ENCODE measurements around the gene NUP58. TPM values are rescaled to one million over a fixed set of nuclear protein-coding genes. Genes with fewer than 3 reads are reported as not detected.

Gene NUP58
- total RNA-seq, 1 experiment from 2014 or later, result 101 TPM

DNA sequence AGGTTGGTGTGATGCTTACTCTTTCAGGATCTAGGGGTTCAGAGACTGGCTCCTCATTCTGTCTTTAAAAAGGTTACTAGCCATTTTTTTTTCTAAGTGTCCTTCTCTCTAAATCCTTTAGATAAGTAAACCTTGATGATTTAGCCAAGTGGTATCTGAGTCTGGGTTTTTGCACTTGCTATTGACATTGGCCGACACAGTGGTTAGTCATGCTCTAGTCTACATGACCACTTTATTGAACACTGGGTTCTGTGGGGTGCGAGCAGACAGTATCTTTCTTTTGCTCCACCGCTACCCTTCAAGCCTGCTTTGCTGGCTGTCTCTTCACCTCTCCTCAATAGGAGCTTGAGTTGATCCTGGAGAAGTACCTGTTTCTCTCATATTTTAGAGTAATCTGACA lies 6.2 kb upstream of the NUP58 start:
- Histone ChIP-seq H2AFZ (ENCODE audit: low read depth, low read length, poor library complexity, severe bottlenecking) (no peak overlapping the region), H4K20me1 (ENCODE audit: insufficient read depth) (no peaks in the 10 kb centered on the region), H3K4me2 (ENCODE audit: low read length) (no peak overlapping the region), H3K79me2 (ENCODE audit: insufficient read depth, low read length) (no peaks in the 10 kb centered on the region), H3K9me2 (ENCODE audit: insufficient read depth) (peaks cover 3% of the 10 kb centered on the region; the same call in 1 of the 2 replicates), H3K36me3 (ENCODE audit: control insufficient read depth in 1 of 2, insufficient read depth in 2 of 2, low read length in 2 of 2) (no peaks in the 10 kb centered on the region), H3K27ac (ENCODE audit: low read depth, low read length) (no peak overlapping the region), H3K4me3 (replicated peaks in 1 of 2; ENCODE audit: low read depth in 1 of 2, low read length in 2 of 2) (no peak overlapping the region), H3K9ac (ENCODE audit: low read length) (no peak overlapping the region), H3K4me1 (ENCODE audit: control insufficient read depth in 1 of 2, insufficient read depth in 2 of 2, low read length in 2 of 2) (no peaks in the 10 kb centered on the region), H3K9me3 (ENCODE audit: control insufficient read depth in 1 of 2, insufficient read depth in 1 of 2, low read depth in 1 of 2, low read length in 2 of 2) (no peaks in the 10 kb centered on the region), H3K27me3 (ENCODE audit: insufficient read depth, low read length) (no peaks in the 10 kb centered on the region; the same call in 1 of the 2 replicates)
- ATAC-seq (no peak), DNase-seq (ENCODE audit: low read depth, low spot score) (no peak)
- no peak for TF ChIP-seq JUND (IDR thresholded peaks at IDR 0.05)
- no peak for TF ChIP-seq EZH2 (IDR thresholded peaks at IDR 0.05)
- no peak for TF ChIP-seq CEBPB (IDR thresholded peaks at IDR 0.05; ENCODE audit: low read depth)
- POLR2A ChIA-PET, result no interaction called here
- CTCF ChIA-PET, result no interaction called here
- intact Hi-C loops (cut with micrococcal nuclease), result no loop called here
- no TSS peak for BruUV-seq (replicated peaks)
- RAD21 ChIA-PET (ENCODE audit: low non-redundant PET in 1 of 2, low total read pairs in 2 of 2, uncharacterized antibody in 2 of 2, unreplicated experiment in 2 of 2), result no interaction called here

DNA sequence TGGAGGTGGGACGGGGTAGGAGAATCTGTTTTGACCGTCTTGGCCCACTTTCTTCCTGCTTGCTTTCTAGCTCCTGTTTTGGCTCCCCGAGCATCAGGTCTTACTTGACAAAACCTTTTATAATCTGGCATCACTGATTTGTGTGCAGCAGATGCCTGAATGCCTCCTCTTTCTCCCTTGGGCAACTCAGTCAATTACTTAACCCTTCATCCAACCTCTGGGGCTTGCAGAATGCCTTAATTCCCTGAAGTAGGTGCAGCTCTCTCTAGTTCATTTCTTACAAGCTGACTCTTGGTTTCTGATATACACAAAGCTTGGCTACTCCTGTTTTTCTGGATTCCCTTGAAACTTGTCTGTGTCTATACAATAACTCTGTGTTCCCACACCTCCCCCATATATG lies 5.7 kb upstream of the NUP58 start:
- no TSS peak for BruUV-seq (replicated peaks)
- Histone ChIP-seq H3K9ac (ENCODE audit: low read length) (no peak overlapping the region), H3K79me2 (ENCODE audit: insufficient read depth, low read length) (no peaks in the 10 kb centered on the region), H3K9me2 (ENCODE audit: insufficient read depth) (peaks cover 3% of the 10 kb centered on the region; the same call in 1 of the 2 replicates), H3K4me2 (ENCODE audit: low read length) (no peak overlapping the region), H3K27ac (ENCODE audit: low read depth, low read length) (no peak overlapping the region), H3K27me3 (ENCODE audit: insufficient read depth, low read length) (no peaks in the 10 kb centered on the region; the same call in 1 of the 2 replicates), H3K36me3 (ENCODE audit: control insufficient read depth in 1 of 2, insufficient read depth in 2 of 2, low read length in 2 of 2) (no peaks in the 10 kb centered on the region), H3K4me1 (ENCODE audit: control insufficient read depth in 1 of 2, insufficient read depth in 2 of 2, low read length in 2 of 2) (peaks cover under 1 to 3% of the 10 kb centered on the region in 2 experiments; a peak in 2 of 4 replicates), H3K4me3 (replicated peaks in 1 of 2; ENCODE audit: low read depth in 1 of 2, low read length in 2 of 2) (no peak overlapping the region), H4K20me1 (ENCODE audit: insufficient read depth) (no peaks in the 10 kb centered on the region), H3K9me3 (ENCODE audit: control insufficient read depth in 1 of 2, insufficient read depth in 1 of 2, low read depth in 1 of 2, low read length in 2 of 2) (no peaks in the 10 kb centered on the region), H2AFZ (ENCODE audit: low read depth, low read length, poor library complexity, severe bottlenecking) (no peak overlapping the region)
- POLR2A ChIA-PET, result no interaction called here
- intact Hi-C loops (cut with micrococcal nuclease), result no loop called here
- CTCF ChIA-PET, result no interaction called here
- DNase-seq (ENCODE audit: low read depth, low spot score) (no peak), ATAC-seq (no peak)
- RAD21 ChIA-PET (ENCODE audit: low non-redundant PET in 1 of 2, low total read pairs in 2 of 2, uncharacterized antibody in 2 of 2, unreplicated experiment in 2 of 2), result no interaction called here
- TF ChIP-seq, protein P1, sequence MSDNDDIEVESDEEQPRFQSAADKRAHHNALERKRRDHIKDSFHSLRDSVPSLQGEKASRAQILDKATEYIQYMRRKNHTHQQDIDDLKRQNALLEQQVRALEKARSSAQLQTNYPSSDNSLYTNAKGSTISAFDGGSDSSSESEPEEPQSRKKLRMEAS (IDR thresholded peaks at IDR 0.05), result no peak
- TF ChIP-seq POLR2A (IDR thresholded peaks at IDR 0.05; ENCODE audit: borderline replicate concordance, extremely low read depth, insufficient read depth, insufficient read length), result no peak
- no peak for TF ChIP-seq CTCF (IDR thresholded peaks at IDR 0.05 in 2 of 3, conservative IDR thresholded peaks at IDR 0.05 in 1 of 3; ENCODE audit: borderline replicate concordance in 1 of 3, insufficient read depth in 1 of 3, low read depth in 2 of 3, low read length in 2 of 3)
- no peak for TF ChIP-seq SRF (IDR thresholded peaks at IDR 0.05; ENCODE audit: low read depth)
- no peak for TF ChIP-seq SP1 (IDR thresholded peaks at IDR 0.05; ENCODE audit: low read depth)
- TF ChIP-seq EZH2phosphoT487 (IDR thresholded peaks at IDR 0.05; ENCODE audit: borderline replicate concordance), result no peak
- no peak for TF ChIP-seq CEBPB (IDR thresholded peaks at IDR 0.05; ENCODE audit: low read depth)
- TF ChIP-seq ZNF274 (IDR thresholded peaks at IDR 0.05; ENCODE audit: low read depth, low read length), result no peak

Measured in HCT116 (cell line).